ENCODE measurements around the gene LRIG3. TPM values are rescaled to one million over a fixed set of nuclear protein-coding genes. Genes with fewer than 3 reads are reported as not detected.

LRIG3 gene
- total RNA-seq, 1 donor from 2014 or later: not detected

- no peak overlapping the region for H3K4me3 Mint-ChIP-seq
- no peaks in the 10 kb centered on the region for H3K27me3 Mint-ChIP-seq
- intact Hi-C loops (cut with micrococcal nuclease): no loop called here
- POLR2A ChIA-PET: no interaction called here
- DNase-seq (no peak), ATAC-seq (ENCODE audit: low read depth) (no peak)
- H3K4me1 Mint-ChIP-seq: no peaks in the 10 kb centered on the region
- no peaks in the 10 kb centered on the region for H3K9me3 Mint-ChIP-seq
- CTCF ChIA-PET: no interaction called here
- no peak overlapping the region for H3K27ac Mint-ChIP-seq
- no peak for TF ChIP-seq CTCF (IDR thresholded peaks at IDR 0.05)
- no peaks in the 10 kb centered on the region for H3K36me3 Mint-ChIP-seq (ENCODE audit: low read depth)
These were observed 39.7 kb downstream of the LRIG3 start for GRCh38 chr12:58880639-58881038.

- H3K4me1 Mint-ChIP-seq: no peaks in the 10 kb centered on the region
- CTCF ChIA-PET: no interaction called here
- H3K36me3 Mint-ChIP-seq (ENCODE audit: low read depth): no peaks in the 10 kb centered on the region
- DNase-seq (no peak), ATAC-seq (ENCODE audit: low read depth) (no peak)
- H3K27ac Mint-ChIP-seq: no peak overlapping the region
- no peak for TF ChIP-seq CTCF (IDR thresholded peaks at IDR 0.05)
- H3K4me3 Mint-ChIP-seq: no peak overlapping the region
- intact Hi-C loops (cut with micrococcal nuclease): no loop called here
- POLR2A ChIA-PET: no interaction called here
- no peaks in the 10 kb centered on the region for H3K27me3 Mint-ChIP-seq
- H3K9me3 Mint-ChIP-seq: peaks cover 2% of the 10 kb centered on the region
These were observed 43.0 kb downstream of the LRIG3 start for GRCh38 chr12:58877243-58877743.

DNA sequence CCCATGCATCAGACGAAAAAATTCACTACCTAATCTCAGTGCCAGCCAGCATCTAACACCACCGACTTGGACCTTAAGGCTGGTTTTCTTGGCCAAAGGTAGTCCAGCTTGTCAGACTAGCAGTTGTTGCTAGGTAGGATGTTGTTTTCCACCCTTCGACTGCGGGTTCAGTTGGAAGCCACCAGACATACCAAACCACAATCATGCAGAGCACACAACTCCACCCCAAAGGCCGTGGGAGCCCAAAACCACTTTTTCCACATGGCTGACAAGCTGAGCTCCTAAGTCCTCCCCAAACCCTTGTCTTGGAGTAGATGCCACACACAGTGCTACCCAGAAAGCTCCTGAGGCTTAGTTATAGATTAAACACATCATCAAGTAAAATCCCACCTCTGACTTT, 46.8 kb downstream of the LRIG3 start:
- peaks cover 2% of the 10 kb centered on the region for H3K9me3 Mint-ChIP-seq
- H3K4me3 Mint-ChIP-seq: no peak overlapping the region
- intact Hi-C loops (cut with micrococcal nuclease): no loop called here
- DNase-seq (no peak), ATAC-seq (ENCODE audit: low read depth) (no peak)
- POLR2A ChIA-PET: no interaction called here
- TF ChIP-seq CTCF (IDR thresholded peaks at IDR 0.05): no peak
- no peak overlapping the region for H3K27ac Mint-ChIP-seq
- CTCF ChIA-PET: no interaction called here
- no peaks in the 10 kb centered on the region for H3K27me3 Mint-ChIP-seq
- H3K36me3 Mint-ChIP-seq (ENCODE audit: low read depth): no peaks in the 10 kb centered on the region
- H3K4me1 Mint-ChIP-seq: no peaks in the 10 kb centered on the region

GRCh38 chr12:58871556-58871955, 48.7 kb downstream of the LRIG3 start:
- no peak overlapping the region for H3K4me3 Mint-ChIP-seq
- no peaks in the 10 kb centered on the region for H3K36me3 Mint-ChIP-seq (ENCODE audit: low read depth)
- no peak for TF ChIP-seq CTCF (IDR thresholded peaks at IDR 0.05)
- intact Hi-C loops (cut with micrococcal nuclease): no loop called here
- CTCF ChIA-PET: no interaction called here
- no peak for DNase-seq
- POLR2A ChIA-PET: no interaction called here
- no peaks in the 10 kb centered on the region for H3K27me3 Mint-ChIP-seq
- H3K9me3 Mint-ChIP-seq: peaks cover 2% of the 10 kb centered on the region
- H3K27ac Mint-ChIP-seq: no peak overlapping the region
- H3K4me1 Mint-ChIP-seq: no peaks in the 10 kb centered on the region
- no peak for ATAC-seq (ENCODE audit: low read depth)

DNA sequence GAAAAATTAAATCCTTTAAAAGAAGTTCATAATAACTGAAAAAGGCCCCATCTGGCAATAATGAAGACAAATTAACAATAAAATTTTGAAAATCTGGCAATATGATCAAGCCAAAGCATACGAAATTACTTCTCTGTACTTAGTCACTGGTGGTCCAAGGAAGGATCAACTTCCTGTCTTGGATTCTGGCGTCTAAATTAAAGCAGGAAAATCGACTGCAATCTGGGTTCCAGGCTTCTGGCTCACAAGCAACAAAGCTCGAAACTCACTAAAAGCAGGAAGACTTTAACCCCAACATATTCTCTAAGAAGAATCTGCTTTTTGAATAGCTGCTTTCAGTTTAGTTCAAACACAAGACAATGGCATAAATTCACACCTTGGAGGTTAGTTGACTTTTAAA, 49.7 kb downstream of the LRIG3 start:
- H3K4me1 Mint-ChIP-seq: no peaks in the 10 kb centered on the region
- intact Hi-C loops (cut with micrococcal nuclease): no loop called here
- H3K36me3 Mint-ChIP-seq (ENCODE audit: low read depth): no peaks in the 10 kb centered on the region
- H3K9me3 Mint-ChIP-seq: peaks cover 2% of the 10 kb centered on the region
- no peak for DNase-seq
- no peak for ATAC-seq (ENCODE audit: low read depth)
- no peak for TF ChIP-seq CTCF (IDR thresholded peaks at IDR 0.05)
- H3K27me3 Mint-ChIP-seq: no peaks in the 10 kb centered on the region
- H3K4me3 Mint-ChIP-seq: no peak overlapping the region
- POLR2A ChIA-PET: no interaction called here
- no peak overlapping the region for H3K27ac Mint-ChIP-seq
- CTCF ChIA-PET: no interaction called here
